Mammary epithelial cell (primary cell): ENCODE data around the gene MAD1L1.

Source experiments
- EZH2 ChIP-seq: IDR thresholded peaks from 2 replicates; pipeline ENCODE4 v1.6.1; 2012; ENCODE audit warnings: low read length, inconsistent platforms, borderline replicate concordance
- TF ChIP-seq, protein P1 (sequence below), 2 donors: IDR thresholded peaks in 1 of 2; conservative IDR thresholded peaks in 1 of 2; 2 replicates each; pipeline ENCODE4 v1.5.1; 2011 to 2012; ENCODE audit warnings: inconsistent platforms in 2 of 2, low read length in 2 of 2, mild to moderate bottlenecking in 2 of 2, control low read depth in 1 of 2, low read depth in 1 of 2; ENCODE audit not compliant: insufficient read depth in 1 of 2; ENCODE audit errors: extremely low read depth in 1 of 2

DNA sequence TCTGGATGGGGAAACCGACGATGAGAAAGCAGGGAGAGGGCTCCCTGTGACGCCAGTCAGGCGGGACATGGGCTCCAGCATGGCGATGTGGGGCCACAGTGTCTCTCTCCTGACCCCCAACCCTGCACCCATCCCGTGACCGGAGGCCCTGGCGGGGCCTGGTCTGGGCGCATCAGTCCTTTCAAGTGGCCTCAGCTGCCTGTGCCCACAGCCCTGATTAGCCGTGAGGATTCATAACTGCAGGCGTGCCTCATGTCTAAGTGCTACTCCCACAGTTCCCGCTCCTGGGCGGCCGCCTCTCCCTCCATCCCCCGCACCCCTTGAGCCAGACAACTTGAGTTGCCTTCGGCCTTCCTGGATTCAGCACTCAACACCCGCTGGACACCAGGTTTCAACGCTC is 321.9 kb downstream of the MAD1L1 start:
- TF ChIP-seq, protein P1, sequence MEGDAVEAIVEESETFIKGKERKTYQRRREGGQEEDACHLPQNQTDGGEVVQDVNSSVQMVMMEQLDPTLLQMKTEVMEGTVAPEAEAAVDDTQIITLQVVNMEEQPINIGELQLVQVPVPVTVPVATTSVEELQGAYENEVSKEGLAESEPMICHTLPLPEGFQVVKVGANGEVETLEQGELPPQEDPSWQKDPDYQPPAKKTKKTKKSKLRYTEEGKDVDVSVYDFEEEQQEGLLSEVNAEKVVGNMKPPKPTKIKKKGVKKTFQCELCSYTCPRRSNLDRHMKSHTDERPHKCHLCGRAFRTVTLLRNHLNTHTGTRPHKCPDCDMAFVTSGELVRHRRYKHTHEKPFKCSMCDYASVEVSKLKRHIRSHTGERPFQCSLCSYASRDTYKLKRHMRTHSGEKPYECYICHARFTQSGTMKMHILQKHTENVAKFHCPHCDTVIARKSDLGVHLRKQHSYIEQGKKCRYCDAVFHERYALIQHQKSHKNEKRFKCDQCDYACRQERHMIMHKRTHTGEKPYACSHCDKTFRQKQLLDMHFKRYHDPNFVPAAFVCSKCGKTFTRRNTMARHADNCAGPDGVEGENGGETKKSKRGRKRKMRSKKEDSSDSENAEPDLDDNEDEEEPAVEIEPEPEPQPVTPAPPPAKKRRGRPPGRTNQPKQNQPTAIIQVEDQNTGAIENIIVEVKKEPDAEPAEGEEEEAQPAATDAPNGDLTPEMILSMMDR (conservative IDR thresholded peaks at IDR 0.05 in 1 of 2, IDR thresholded peaks at IDR 0.05 in 1 of 2; ENCODE audit: extremely low read depth in 1 of 2, insufficient read depth in 1 of 2, low read depth in 1 of 2, low read length in 2 of 2), result no peak
- TF ChIP-seq EZH2, result no peak
